Stimulated activated CD4-positive, alpha-beta T cell treated with anti-CD3 and anti-CD28 coated beads, Interleukin-12 subunit alpha, Interleukin-12 subunit beta, amount 100 ng/mL, for 24 hours (primary cell): ENCODE measurements around the gene RAPGEF6.

Experiments
- DNase-seq, 2 experiments: peaks; one replicate each; pipeline ENCODE4 v3.0.0-alpha.2; 2020; ENCODE audit warnings: low read depth in 2 of 2

The RAPGEF6 gene

GRCh38 chr5:131541762-131542161, 93.3 kb downstream of the RAPGEF6 start:
- no peak for DNase-seq

- no peak for DNase-seq
These were observed 94.0 kb downstream of the RAPGEF6 start for GRCh38 chr5:131541071-131541470.

- DNase-seq: no peak
These were observed 95.8 kb downstream of the RAPGEF6 start for GRCh38 chr5:131539251-131539650.

GRCh38 chr5:131538177-131538593, 96.8 kb downstream of the RAPGEF6 start:
- no peak for DNase-seq

- no peak for DNase-seq
These were observed 98.1 kb downstream of the RAPGEF6 start for GRCh38 chr5:131536850-131537448.

GRCh38 chr5:131536211-131536826, 98.7 kb downstream of the RAPGEF6 start:
- DNase-seq: no peak

- no peak for DNase-seq
These were observed 100.1 kb downstream of the RAPGEF6 start for GRCh38 chr5:131534974-131535373.

- no peak for DNase-seq
These were observed 101.2 kb downstream of the RAPGEF6 start for GRCh38 chr5:131533836-131534235.

- no peak for DNase-seq
These were observed 102.9 kb downstream of the RAPGEF6 start for GRCh38 chr5:131532031-131532640.

GRCh38 chr5:131530706-131531331, 104.2 kb downstream of the RAPGEF6 start:
- DNase-seq: no peak

GRCh38 chr5:131528682-131529081, 106.3 kb downstream of the RAPGEF6 start:
- no peak for DNase-seq

- DNase-seq: no peak
These were observed 109.2 kb downstream of the RAPGEF6 start for GRCh38 chr5:131525805-131526204.

GRCh38 chr5:131524431-131524830, 110.6 kb downstream of the RAPGEF6 start:
- no peak for DNase-seq

GRCh38 chr5:131523500-131524185, 111.4 kb downstream of the RAPGEF6 start:
- DNase-seq: no peak

- DNase-seq: no peak
These were observed 113.8 kb downstream of the RAPGEF6 start for GRCh38 chr5:131521252-131521651.

- no peak for DNase-seq
These were observed 119.7 kb downstream of the RAPGEF6 start for GRCh38 chr5:131515348-131515747.

GRCh38 chr5:131514316-131515283, 120.4 kb downstream of the RAPGEF6 start:
- DNase-seq: no peak

GRCh38 chr5:131513780-131514179, 121.2 kb downstream of the RAPGEF6 start:
- no peak for DNase-seq

GRCh38 chr5:131511934-131512333, 123.1 kb downstream of the RAPGEF6 start:
- DNase-seq: no peak

GRCh38 chr5:131509801-131510200, 125.2 kb downstream of the RAPGEF6 start:
- no peak for DNase-seq
